K562 (cell line): ENCODE data around the gene PCLAF. TPM values are rescaled to one million over a fixed set of nuclear protein-coding genes. Genes with fewer than 3 reads are reported as not detected.
A peak's percentile ranks its signal among the peaks of the same experiment; 100 is the strongest.
"Not testable (repeated sequence)": the region's sequence is repeated elsewhere in the genome, so short reads cannot be mapped to it uniquely, and the experiment has no call there.

Experiments
- ATAC-seq: fragments of 200-7000 bp; cut with Tn5 transposase; 3 replicates; pipeline ENCODE4 v1.9.1; 2020; ENCODE audit warnings: moderate library complexity
- BruUV-seq: library from RNA; stranded (reverse); fragments of 400-500 nt; replicated peaks from 2 replicates; lab custom pipeline; 2021; lab: Mats Ljungman, UMichigan
- CTCF ChIA-PET: fragments of 300-600 bp; formaldehyde crosslinking; extraction: SDS; loops from one replicate; lab custom pipeline; 2021; ENCODE audit warnings: low intra/inter-chr PET ratio; lab: Yijun Ruan, JAX
- POLR2A ChIA-PET: fragments of 300-600, 350-650 bp; sonication (Branson Sonifier 250); formaldehyde crosslinking; extraction: SDS; loops from one replicate; lab custom pipeline; 2021; ENCODE audit warnings: antibody characterized with exemption, inconsistent platforms; lab: Yijun Ruan, JAX
- DNase-seq, 4 experiments: peaks; one replicate each; pipeline versions ENCODE4 v3.0.0 to v3.0.0-alpha.2; 2011 to 2018; ENCODE audit warnings: low spot score in 3 of 4, mixed read lengths in 3 of 4; ENCODE audit errors: extremely low read depth in 1 of 4
- FAIRE-seq: peaks from 2 replicates; lab custom pipeline; 2011; peaks lifted over from hg19 to GRCh38; lab: Jason Lieb, UNC
- H2AFZ ChIP-seq: 2 replicates; pipeline ENCODE4 v1.6.0; 2011; ENCODE audit warnings: low read depth, low read length, control low read depth, inconsistent platforms
- H3K27ac ChIP-seq: fragments of 200-600 bp; 3 replicates; pipeline ENCODE4 v1.8.0; 2011; ENCODE audit warnings: low read depth, mild to moderate bottlenecking, control low read depth, inconsistent platforms, low read length, moderate library complexity, mixed read lengths; ENCODE audit errors: extremely low read depth
- H3K27me3 ChIP-seq, 2 experiments: fragments of 300-600 bp in 1 of 2; 2 replicates in 1 of 2; 3 replicates in 1 of 2; pipeline versions ENCODE4 v1.6.0 to v1.8.0; 2011; ENCODE audit warnings: inconsistent platforms in 2 of 2, low read length in 2 of 2, mild to moderate bottlenecking in 1 of 2, mixed read lengths in 1 of 2, moderate library complexity in 1 of 2; ENCODE audit not compliant: control insufficient read depth in 2 of 2, insufficient read depth in 2 of 2
- H3K36me3 ChIP-seq: fragments of 300-600 bp; 3 replicates; pipeline ENCODE4 v1.8.0; 2011; ENCODE audit warnings: mild to moderate bottlenecking, low read length, inconsistent platforms; ENCODE audit not compliant: control insufficient read depth, insufficient read depth
- H3K4me1 ChIP-seq, 2 experiments: fragments of 200-600 bp in 1 of 2; replicated peaks in 1 of 2; 2 replicates in 1 of 2; 3 replicates in 1 of 2; pipeline versions ENCODE4 v1.5.1 to v1.8.0; 2011; ENCODE audit warnings: inconsistent platforms in 2 of 2, low read length in 2 of 2, mild to moderate bottlenecking in 1 of 2, mixed read lengths in 1 of 2, moderate library complexity in 1 of 2; ENCODE audit not compliant: control insufficient read depth in 2 of 2, insufficient read depth in 2 of 2
- H3K4me2 ChIP-seq: 2 replicates; pipeline ENCODE4 v1.6.1; 2011; ENCODE audit warnings: low read length, control low read depth, inconsistent platforms, mixed read lengths; ENCODE audit not compliant: insufficient read depth
- H3K4me3 ChIP-seq: fragments of 200-600 bp; sonication (generic), shearing (Covaris generic); 2 replicates; pipeline ENCODE4 v1.5.1; 2016; ENCODE audit warnings: control low read depth, inconsistent platforms
- H3K79me2 ChIP-seq: fragments of 200-600 bp; 3 replicates; pipeline ENCODE4 v1.8.0; 2011; ENCODE audit warnings: low read length, inconsistent platforms; ENCODE audit not compliant: control insufficient read depth, insufficient read depth
- H3K9ac ChIP-seq, 2 experiments: 2 replicates each; pipeline versions ENCODE4 v1.6.0 to v1.6.1; 2011; ENCODE audit warnings: low read depth in 2 of 2, low read length in 2 of 2, control low read depth in 1 of 2, inconsistent platforms in 1 of 2, mild to moderate bottlenecking in 1 of 2, mixed read lengths in 1 of 2; ENCODE audit not compliant: insufficient read depth in 1 of 2
- H3K9me1 ChIP-seq: one replicate; pipeline ENCODE4 v1.6.0; 2011; ENCODE audit warnings: inconsistent platforms, mild to moderate bottlenecking, low read length, moderate library complexity; ENCODE audit not compliant: control insufficient read depth, insufficient read depth
- H3K9me3 ChIP-seq: replicated peaks from 2 replicates; pipeline ENCODE4 v1.5.1; 2011; ENCODE audit warnings: low read depth, low read length, inconsistent platforms; ENCODE audit not compliant: control insufficient read depth, insufficient read depth
- H4K20me1 ChIP-seq: replicated peaks from 2 replicates; pipeline ENCODE4 v1.6.1; 2011; ENCODE audit warnings: low read length, inconsistent platforms, mixed read lengths; ENCODE audit not compliant: control insufficient read depth, insufficient read depth
- BMI1 ChIP-seq: fragments of 150-350 bp; IDR thresholded peaks from 2 replicates; pipeline ENCODE4 v1.6.1; 2014; ENCODE audit warnings: low read length
- BRCA1 ChIP-seq, 2 experiments: fragments of 450-650 bp in 1 of 2; sonication (generic) in 1 of 2; formaldehyde crosslinking in 1 of 2; IDR thresholded peaks; 2 replicates each; pipeline versions ENCODE4 v1.5.0 to v1.6.1; 2017 to 2020; ENCODE audit warnings: mild to moderate bottlenecking in 1 of 2, missing genetic modification reagents in 1 of 2
- BRD4 ChIP-seq: fragments of 200-600 bp; sonication (generic); IDR thresholded peaks from 2 replicates; pipeline ENCODE4 v1.6.1; 2017; ENCODE audit warnings: inconsistent platforms
- GABPB1 ChIP-seq: sonication (generic); formaldehyde crosslinking; IDR thresholded peaks from 2 replicates; pipeline ENCODE4 v1.8.0; 2022; ENCODE audit warnings: mild to moderate bottlenecking, missing genetic modification reagents
- SMARCB1 ChIP-seq: IDR thresholded peaks from 2 replicates; pipeline ENCODE4 v1.6.1; 2011; ENCODE audit warnings: improper control_type of control experiment, low read depth; ENCODE audit not compliant: insufficient read length
- TCF7 ChIP-seq: sonication (generic); IDR thresholded peaks from 2 replicates; pipeline ENCODE4 v1.6.1; 2016; ENCODE audit warnings: antibody characterized with exemption, borderline replicate concordance
- ZNF778 ChIP-seq: fragments of 450-650 bp; formaldehyde crosslinking; IDR thresholded peaks from 2 replicates; pipeline ENCODE4 v1.4.0; 2020; ENCODE audit warnings: mild to moderate bottlenecking, moderate library complexity
- WGBS: fragments of 100-300 bp; shearing (Covaris generic); methylation state at CpG from one replicate; pipeline ENCODE4 v1.1.6; 2016; ENCODE audit warnings: low coverage, mixed read lengths; ENCODE audit not compliant: insufficient coverage; ENCODE audit errors: missing lambda C conversion rate; 5-methylcytosine and 5-hydroxymethylcytosine counted together
- in situ Hi-C: fragments of 300-500 bp; cut with MboI; formaldehyde crosslinking; loops from 4 replicates; pipeline ENCODE4 v1.15.0; 2018; ENCODE audit warnings: inconsistent platforms, mixed read lengths
- intact Hi-C: fragments of 100-400 bp; cut with micrococcal nuclease; formaldehyde crosslinking; loops from 2 replicates; pipeline ENCODE4 v1.14.2; 2022
- polyA plus RNA-seq, 8 experiments: library from polyadenylated mRNA; depleted of rRNA in 4 of 8; stranded (reverse) in 5 of 8; unstranded in 3 of 8; fragments of >200 nt; fragmentation: Nextera tagmentation in 2 of 8; fragmentation: Illumina TruSeq in 1 of 8; extraction: Ambion mirVana in 2 of 8; extraction: Trizol in 1 of 8; gene quantifications; 2 replicates each; pipeline versions ENCODE4 v1.2.1 to v1.2.3, GENCODE V29; 2011 to 2014; ENCODE audit warnings: inconsistent platforms in 1 of 8, missing spikeins in 1 of 8
- total RNA-seq, 7 experiments: library from RNA; depleted of rRNA in 6 of 7; stranded (reverse); fragments of >200 nt in 6 of 7; fragmentation: Illumina TruSeq in 2 of 7; extraction: Trizol in 2 of 7; gene quantifications; 2 replicates each; pipeline versions ENCODE4 v1.2.1 to v1.2.3, GENCODE V29; 2011 to 2021; ENCODE audit warnings: low replicate concordance in 1 of 7
- TF ChIP-seq, protein P1 (sequence below): sonication (generic); formaldehyde crosslinking; IDR thresholded peaks from 2 replicates; pipeline ENCODE4 v1.8.0; 2022; ENCODE audit warnings: missing genetic modification reagents, mild to moderate bottlenecking, borderline replicate concordance
- TF ChIP-seq, protein P2 (sequence below): IDR thresholded peaks from 2 replicates; pipeline ENCODE4 v1.6.1; 2011; ENCODE audit warnings: borderline replicate concordance, low read depth, mild to moderate bottlenecking, moderate library complexity, low read length; ENCODE audit not compliant: insufficient read depth, poor library complexity, severe bottlenecking

Gene PCLAF
- total and polyA plus RNA-seq, 9 of the 15 experiments (the other 6 are each of a cell fraction or from before 2014, with no cell fraction given): 112 to 881 (median 360) TPM

DNA sequence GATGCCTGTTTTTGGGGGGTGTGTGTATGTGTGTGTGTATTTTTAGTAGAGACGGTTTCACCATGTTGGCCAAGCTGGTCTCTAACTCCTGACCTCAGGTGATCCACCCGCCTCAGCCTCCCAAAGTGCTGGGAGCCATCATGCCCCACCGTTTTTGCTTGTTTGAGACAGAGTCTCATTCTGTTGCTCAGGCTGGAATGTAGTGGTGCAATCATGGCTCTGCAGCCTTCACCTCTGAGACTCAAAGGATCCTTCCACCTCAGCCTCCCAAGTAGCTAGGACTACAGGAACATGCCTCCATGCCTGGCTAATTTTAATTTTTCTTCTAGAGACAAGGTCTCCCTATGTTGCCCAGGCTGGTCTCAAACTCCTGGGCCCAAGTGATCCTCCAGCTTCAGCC lies 11.2 kb upstream of the PCLAF start:
- intact Hi-C loops, H3K27ac ChIP-seq, FAIRE-seq, H3K9me3 ChIP-seq, ATAC-seq, H3K27me3 ChIP-seq, H4K20me1 ChIP-seq, in situ Hi-C loops, POLR2A ChIA-PET, H3K4me1 ChIP-seq, BruUV-seq, DNase-seq, H2AFZ ChIP-seq, H3K4me2 ChIP-seq, CTCF ChIA-PET, H3K9me1 ChIP-seq, H3K4me3 ChIP-seq, H3K9ac ChIP-seq: not testable (repeated sequence)
- peaks cover 35% of the 10 kb centered on the region for H3K36me3 ChIP-seq
- 67% methylated on average over 3 of the region's 3 CpGs for WGBS
- H3K79me2 ChIP-seq: peaks cover 18% of the 10 kb centered on the region

DNA sequence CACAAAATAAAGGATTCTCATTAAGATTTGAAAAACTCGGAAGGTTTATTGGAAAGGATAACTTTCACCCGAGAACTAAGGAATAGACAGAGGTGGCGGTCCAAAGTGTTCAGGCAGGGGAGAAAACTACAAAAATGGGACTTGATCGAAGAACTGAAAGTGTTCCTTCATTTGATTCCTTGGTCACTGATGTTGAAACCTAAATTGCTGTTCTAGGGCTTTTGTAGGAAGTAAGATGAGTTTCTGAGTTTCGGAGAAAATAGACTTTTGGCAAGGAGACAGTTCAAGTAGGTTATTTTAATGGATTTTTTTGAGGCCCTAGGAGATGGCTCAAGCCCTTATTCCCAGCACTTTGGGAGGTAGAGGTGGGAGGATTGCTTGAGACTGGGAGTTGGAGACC lies 7.8 kb upstream of the PCLAF start:
- no TSS peak for BruUV-seq
- CTCF ChIA-PET: interaction anchor here (0.6 kb wide), 1 partner anchor 199 kb away, joined by 11 read pairs; no protein-coding TSS in a partner anchor
- H3K27ac ChIP-seq: no peak overlapping the region
- no peak for TF ChIP-seq BMI1
- TF ChIP-seq ZNF778 (CRISPR knock-in tag): no peak
- TF ChIP-seq, protein P1, sequence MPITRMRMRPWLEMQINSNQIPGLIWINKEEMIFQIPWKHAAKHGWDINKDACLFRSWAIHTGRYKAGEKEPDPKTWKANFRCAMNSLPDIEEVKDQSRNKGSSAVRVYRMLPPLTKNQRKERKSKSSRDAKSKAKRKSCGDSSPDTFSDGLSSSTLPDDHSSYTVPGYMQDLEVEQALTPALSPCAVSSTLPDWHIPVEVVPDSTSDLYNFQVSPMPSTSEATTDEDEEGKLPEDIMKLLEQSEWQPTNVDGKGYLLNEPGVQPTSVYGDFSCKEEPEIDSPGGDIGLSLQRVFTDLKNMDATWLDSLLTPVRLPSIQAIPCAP: no peak
- TF ChIP-seq BRCA1 (IDR thresholded peaks at IDR 0.05): no peak
- no peak for TF ChIP-seq BRCA1 (CRISPR knock-in tag; IDR thresholded peaks at IDR 0.05)
- TF ChIP-seq TCF7: no peak
- TF ChIP-seq BRD4: no peak
- TF ChIP-seq, protein P2, sequence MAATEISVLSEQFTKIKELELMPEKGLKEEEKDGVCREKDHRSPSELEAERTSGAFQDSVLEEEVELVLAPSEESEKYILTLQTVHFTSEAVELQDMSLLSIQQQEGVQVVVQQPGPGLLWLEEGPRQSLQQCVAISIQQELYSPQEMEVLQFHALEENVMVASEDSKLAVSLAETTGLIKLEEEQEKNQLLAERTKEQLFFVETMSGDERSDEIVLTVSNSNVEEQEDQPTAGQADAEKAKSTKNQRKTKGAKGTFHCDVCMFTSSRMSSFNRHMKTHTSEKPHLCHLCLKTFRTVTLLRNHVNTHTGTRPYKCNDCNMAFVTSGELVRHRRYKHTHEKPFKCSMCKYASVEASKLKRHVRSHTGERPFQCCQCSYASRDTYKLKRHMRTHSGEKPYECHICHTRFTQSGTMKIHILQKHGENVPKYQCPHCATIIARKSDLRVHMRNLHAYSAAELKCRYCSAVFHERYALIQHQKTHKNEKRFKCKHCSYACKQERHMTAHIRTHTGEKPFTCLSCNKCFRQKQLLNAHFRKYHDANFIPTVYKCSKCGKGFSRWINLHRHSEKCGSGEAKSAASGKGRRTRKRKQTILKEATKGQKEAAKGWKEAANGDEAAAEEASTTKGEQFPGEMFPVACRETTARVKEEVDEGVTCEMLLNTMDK: no peak
- no peak for TF ChIP-seq GABPB1 (CRISPR knock-in tag)
- TF ChIP-seq SMARCB1: no peak

More for the DNA sequence above, 7.8 kb upstream of the PCLAF start:
- Histone ChIP-seq H3K4me3 (peak overlapping the region; percentile 75), H3K9me1 (no peaks in the 10 kb centered on the region), H3K36me3 (peaks cover 6% of the 10 kb centered on the region), H4K20me1 (no peaks in the 10 kb centered on the region), H3K4me2 (peak overlapping the region; percentile 92), H2AFZ (no peak overlapping the region), H3K79me2 (peaks cover 23% of the 10 kb centered on the region), H3K9me3 (no peaks in the 10 kb centered on the region), H3K4me1 (peaks cover 0 to 12% of the 10 kb centered on the region in 2 experiments; a peak in 2 of 5 replicates), H3K27me3 (no peaks in the 10 kb centered on the region), H3K9ac (no peak overlapping the region)
- DNase-seq: no peak
- intact Hi-C loops (no loop called here), in situ Hi-C loops (no loop called here)
- FAIRE-seq: no peak
- POLR2A ChIA-PET: no interaction called here
- no peak for ATAC-seq
- WGBS: 94% methylated on average over 5 of the region's 5 CpGs
